ENCODE measurements around the gene ASPSCR1. TPM values are rescaled to one million over a fixed set of nuclear protein-coding genes. Genes with fewer than 3 reads are reported as not detected.

The ASPSCR1 gene
- total and polyA plus RNA-seq, 2 of the 13 experiments (the other 11 are each of a cell fraction or from before 2014, with no cell fraction given): 274 to 314 TPM

DNA sequence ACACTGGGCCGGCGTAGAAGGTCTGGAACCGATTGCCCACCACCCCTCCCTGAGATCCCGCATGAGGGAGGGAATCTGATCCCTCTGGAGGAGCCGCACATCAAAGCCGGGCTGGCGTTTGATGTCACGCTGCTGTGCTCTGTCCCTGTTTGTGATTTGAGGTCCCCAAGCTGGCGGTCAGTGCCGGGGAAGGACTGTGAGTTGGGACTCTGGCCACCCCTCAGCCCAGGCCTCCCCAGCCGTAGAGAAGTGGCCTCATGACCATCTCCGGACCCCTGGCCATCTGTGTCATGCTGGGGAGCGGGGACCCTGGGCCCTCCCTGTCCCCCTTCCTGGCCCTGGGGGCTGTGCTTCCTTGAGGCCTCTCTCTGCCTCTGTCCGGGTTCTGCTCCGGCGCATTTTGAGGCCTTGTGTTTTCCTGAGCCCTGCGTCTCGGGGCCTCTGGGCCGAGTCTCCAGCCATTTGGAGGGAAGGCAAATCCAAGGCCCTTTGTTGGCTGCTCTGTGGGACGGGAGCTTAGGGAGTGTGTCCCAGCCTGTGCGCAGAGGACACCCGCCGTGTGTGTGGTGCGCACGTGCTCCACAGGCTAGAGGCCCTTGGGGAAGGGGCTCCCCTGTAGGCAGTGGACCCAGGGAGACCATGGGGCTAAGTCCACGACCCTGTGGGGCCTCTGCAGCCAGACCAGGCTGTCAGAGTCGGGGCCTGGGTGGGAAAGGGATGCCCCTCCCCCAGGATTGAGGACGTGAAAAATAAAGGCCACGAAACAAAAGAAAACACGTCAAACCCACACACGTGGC is 15.1 kb downstream of the ASPSCR1 start (continued):
- TF ChIP-seq, protein P1, sequence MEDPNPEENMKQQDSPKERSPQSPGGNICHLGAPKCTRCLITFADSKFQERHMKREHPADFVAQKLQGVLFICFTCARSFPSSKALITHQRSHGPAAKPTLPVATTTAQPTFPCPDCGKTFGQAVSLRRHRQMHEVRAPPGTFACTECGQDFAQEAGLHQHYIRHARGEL (CRISPR knock-in tag; IDR thresholded peaks at IDR 0.05): peak; percentile 97
- TF ChIP-seq XRCC5 (optimal IDR thresholded peaks at IDR 0.05; ENCODE audit: low read length) (no peak), ZFP36L1 (CRISPR knock-in tag; IDR thresholded peaks at IDR 0.05) (peak; percentile 99), SMAD3 (CRISPR knock-in tag; IDR thresholded peaks at IDR 0.05) (peak; percentile 90), ZC3H13 (CRISPR knock-in tag; IDR thresholded peaks at IDR 0.05) (peak; percentile 100), ZNF337 (CRISPR knock-in tag; IDR thresholded peaks at IDR 0.05; ENCODE audit: borderline replicate concordance, low read depth) (peak; percentile 90; the same call in 1 of the 2 replicates), ZMYM2 (CRISPR knock-in tag; IDR thresholded peaks at IDR 0.05) (peak; percentile 97), ZNF672 (CRISPR knock-in tag; IDR thresholded peaks at IDR 0.05) (peak; percentile 70; the same call in 1 of the 2 replicates), ZNF7 (CRISPR knock-in tag; IDR thresholded peaks at IDR 0.05) (0 out of 2 replicates have a peak, but pooled peaks have one; percentile 40), SRF (IDR thresholded peaks at IDR 0.05; ENCODE audit: low read depth, low read length) (no peak), ZNF546 (CRISPR knock-in tag; conservative IDR thresholded peaks at IDR 0.05) (peak; percentile 97; the same call in 1 of the 2 replicates), HOXD1 (CRISPR knock-in tag; IDR thresholded peaks at IDR 0.05) (peak; percentile 70), TAF15 (IDR thresholded peaks at IDR 0.05; ENCODE audit: low read depth, low read length, poor library complexity, severe bottlenecking) (no peak), SMARCE1 (IDR thresholded peaks at IDR 0.05; ENCODE audit: borderline replicate concordance) (no peak), CHD4 (IDR thresholded peaks at IDR 0.05; ENCODE audit: borderline replicate concordance, low read length) (no peak), ZNF350 (CRISPR knock-in tag; IDR thresholded peaks at IDR 0.05; ENCODE audit: borderline replicate concordance, low read depth) (peak; percentile 79), ZFP90 (CRISPR knock-in tag; IDR thresholded peaks at IDR 0.05; ENCODE audit: borderline replicate concordance) (no peak; the same call in none of the 2 replicates), POLR2AphosphoS2 (IDR thresholded peaks at IDR 0.05; ENCODE audit: low read depth, low read length) (no peak), ZFP62 (CRISPR knock-in tag; IDR thresholded peaks at IDR 0.05) (no peak)
- TF ChIP-seq, protein P2, sequence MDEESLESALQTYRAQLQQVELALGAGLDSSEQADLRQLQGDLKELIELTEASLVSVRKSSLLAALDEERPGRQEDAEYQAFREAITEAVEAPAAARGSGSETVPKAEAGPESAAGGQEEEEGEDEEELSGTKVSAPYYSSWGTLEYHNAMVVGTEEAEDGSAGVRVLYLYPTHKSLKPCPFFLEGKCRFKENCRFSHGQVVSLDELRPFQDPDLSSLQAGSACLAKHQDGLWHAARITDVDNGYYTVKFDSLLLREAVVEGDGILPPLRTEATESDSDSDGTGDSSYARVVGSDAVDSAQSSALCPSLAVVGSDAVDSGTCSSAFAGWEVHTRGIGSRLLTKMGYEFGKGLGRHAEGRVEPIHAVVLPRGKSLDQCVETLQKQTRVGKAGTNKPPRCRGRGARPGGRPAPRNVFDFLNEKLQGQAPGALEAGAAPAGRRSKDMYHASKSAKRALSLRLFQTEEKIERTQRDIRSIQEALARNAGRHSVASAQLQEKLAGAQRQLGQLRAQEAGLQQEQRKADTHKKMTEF (CRISPR knock-in tag; IDR thresholded peaks at IDR 0.05): peak; percentile 50
- TF ChIP-seq, protein P3, sequence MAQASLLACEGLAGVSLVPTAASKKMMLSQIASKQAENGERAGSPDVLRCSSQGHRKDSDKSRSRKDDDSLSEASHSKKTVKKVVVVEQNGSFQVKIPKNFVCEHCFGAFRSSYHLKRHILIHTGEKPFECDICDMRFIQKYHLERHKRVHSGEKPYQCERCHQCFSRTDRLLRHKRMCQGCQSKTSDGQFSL (CRISPR knock-in tag; IDR thresholded peaks at IDR 0.05): peak; percentile 69
- TF ChIP-seq, protein P4, sequence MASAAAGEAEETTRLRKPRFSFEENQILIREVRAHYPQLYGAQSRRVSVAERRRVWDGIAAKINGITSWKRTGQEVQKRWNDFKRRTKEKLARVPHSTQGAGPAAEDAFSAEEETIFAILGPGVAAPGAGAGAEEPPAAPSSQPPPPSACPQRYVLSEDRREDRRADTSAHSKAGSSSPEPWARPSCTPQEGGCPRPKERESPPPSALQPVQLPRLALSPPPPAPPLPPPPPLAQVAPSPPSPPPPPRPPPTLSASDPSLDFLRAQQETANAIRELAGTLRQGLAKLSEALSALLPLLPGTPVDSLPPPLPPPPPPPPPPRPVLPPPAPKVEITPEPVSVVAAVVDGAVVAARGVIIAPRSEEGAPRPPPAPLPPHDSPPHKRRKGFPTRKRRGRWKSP (CRISPR knock-in tag; IDR thresholded peaks at IDR 0.05): peak; percentile 87
- TF ChIP-seq, protein P5, sequence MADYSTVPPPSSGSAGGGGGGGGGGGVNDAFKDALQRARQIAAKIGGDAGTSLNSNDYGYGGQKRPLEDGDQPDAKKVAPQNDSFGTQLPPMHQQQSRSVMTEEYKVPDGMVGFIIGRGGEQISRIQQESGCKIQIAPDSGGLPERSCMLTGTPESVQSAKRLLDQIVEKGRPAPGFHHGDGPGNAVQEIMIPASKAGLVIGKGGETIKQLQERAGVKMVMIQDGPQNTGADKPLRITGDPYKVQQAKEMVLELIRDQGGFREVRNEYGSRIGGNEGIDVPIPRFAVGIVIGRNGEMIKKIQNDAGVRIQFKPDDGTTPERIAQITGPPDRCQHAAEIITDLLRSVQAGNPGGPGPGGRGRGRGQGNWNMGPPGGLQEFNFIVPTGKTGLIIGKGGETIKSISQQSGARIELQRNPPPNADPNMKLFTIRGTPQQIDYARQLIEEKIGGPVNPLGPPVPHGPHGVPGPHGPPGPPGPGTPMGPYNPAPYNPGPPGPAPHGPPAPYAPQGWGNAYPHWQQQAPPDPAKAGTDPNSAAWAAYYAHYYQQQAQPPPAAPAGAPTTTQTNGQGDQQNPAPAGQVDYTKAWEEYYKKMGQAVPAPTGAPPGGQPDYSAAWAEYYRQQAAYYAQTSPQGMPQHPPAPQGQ (CRISPR knock-in tag; IDR thresholded peaks at IDR 0.05; ENCODE audit: borderline replicate concordance): peak; percentile 66; the same call in 1 of the 2 replicates
- TF ChIP-seq, protein P6, sequence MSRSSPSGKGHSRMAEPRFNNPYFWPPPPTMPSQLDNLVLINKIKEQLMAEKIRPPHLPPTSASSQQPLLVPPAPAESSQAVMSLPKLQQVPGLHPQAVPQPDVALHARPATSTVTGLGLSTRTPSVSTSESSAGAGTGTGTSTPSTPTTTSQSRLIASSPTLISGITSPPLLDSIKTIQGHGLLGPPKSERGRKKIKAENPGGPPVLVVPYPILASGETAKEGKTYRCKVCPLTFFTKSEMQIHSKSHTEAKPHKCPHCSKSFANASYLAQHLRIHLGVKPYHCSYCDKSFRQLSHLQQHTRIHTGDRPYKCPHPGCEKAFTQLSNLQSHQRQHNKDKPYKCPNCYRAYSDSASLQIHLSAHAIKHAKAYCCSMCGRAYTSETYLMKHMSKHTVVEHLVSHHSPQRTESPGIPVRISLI (CRISPR knock-in tag; IDR thresholded peaks at IDR 0.05; ENCODE audit: borderline replicate concordance): peak; percentile 69
